ENCODE measurements around the gene SNX25.

SNX25 gene

DNA sequence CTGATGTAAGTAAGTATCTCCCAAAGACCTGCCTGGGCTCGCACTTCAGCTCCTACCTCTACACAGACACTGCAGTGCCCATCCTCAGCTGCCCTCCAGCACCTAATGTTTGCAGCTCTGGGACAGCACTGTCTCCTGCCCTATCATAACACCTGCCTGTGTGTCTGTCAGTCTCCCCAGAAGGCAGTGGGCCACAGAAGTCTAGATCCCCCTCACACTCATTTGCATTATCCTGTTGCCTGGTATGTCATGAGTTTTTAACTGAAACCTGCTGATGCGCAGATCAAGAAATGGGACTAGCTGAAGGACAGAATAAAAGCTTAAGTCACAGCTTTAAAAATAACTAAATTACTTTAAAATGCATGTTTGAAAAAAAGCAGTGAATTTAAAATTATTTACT lies 143.3 kb downstream of the SNX25 start:
- Histone ChIP-seq H3K27me3 (ENCODE audit: control insufficient read depth, low read length) (no peaks in the 10 kb centered on the region), H3K27ac (ENCODE audit: low read depth, low read length) (no peak overlapping the region), H3K4me3 (ENCODE audit: low read length) (no peak overlapping the region), H3K79me2 (ENCODE audit: control insufficient read depth, low read length) (no peaks in the 10 kb centered on the region), H3K36me3 (ENCODE audit: control insufficient read depth, low read length) (peaks cover 74% of the 10 kb centered on the region), H3F3A (ENCODE audit: control insufficient read depth, insufficient read depth) (no peaks in the 10 kb centered on the region), H3K4me2 (ENCODE audit: low read length) (no peak overlapping the region), H3K9me3 (ENCODE audit: control insufficient read depth, insufficient read depth, low read length) (no peaks in the 10 kb centered on the region), H3K9me2 (replicated peaks; ENCODE audit: control insufficient read depth, low read length) (no peaks in the 10 kb centered on the region), H3K4me1 (ENCODE audit: control insufficient read depth, low read length) (no peaks in the 10 kb centered on the region), H4K20me1 (ENCODE audit: control insufficient read depth, insufficient read depth, low read depth, low read length) (no peaks in the 10 kb centered on the region)
- TF ChIP-seq, protein P1, sequence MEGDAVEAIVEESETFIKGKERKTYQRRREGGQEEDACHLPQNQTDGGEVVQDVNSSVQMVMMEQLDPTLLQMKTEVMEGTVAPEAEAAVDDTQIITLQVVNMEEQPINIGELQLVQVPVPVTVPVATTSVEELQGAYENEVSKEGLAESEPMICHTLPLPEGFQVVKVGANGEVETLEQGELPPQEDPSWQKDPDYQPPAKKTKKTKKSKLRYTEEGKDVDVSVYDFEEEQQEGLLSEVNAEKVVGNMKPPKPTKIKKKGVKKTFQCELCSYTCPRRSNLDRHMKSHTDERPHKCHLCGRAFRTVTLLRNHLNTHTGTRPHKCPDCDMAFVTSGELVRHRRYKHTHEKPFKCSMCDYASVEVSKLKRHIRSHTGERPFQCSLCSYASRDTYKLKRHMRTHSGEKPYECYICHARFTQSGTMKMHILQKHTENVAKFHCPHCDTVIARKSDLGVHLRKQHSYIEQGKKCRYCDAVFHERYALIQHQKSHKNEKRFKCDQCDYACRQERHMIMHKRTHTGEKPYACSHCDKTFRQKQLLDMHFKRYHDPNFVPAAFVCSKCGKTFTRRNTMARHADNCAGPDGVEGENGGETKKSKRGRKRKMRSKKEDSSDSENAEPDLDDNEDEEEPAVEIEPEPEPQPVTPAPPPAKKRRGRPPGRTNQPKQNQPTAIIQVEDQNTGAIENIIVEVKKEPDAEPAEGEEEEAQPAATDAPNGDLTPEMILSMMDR (IDR thresholded peaks at IDR 0.05; ENCODE audit: low read depth, low read length, poor library complexity, severe bottlenecking) = no peak
- TF ChIP-seq EZH2phosphoT487 (IDR thresholded peaks at IDR 0.05; ENCODE audit: borderline replicate concordance, low read length) = no peak

- H3K27ac ChIP-seq (ENCODE audit: low read depth, low read length) = no peak overlapping the region
- peaks cover 55% of the 10 kb centered on the region for H3K36me3 ChIP-seq (ENCODE audit: control insufficient read depth, low read length)
Measured at GRCh38 chr4:185357211-185357610, 147.8 kb downstream of the SNX25 start.

GRCh38 chr4:185357733-185358440 lies 148.5 kb downstream of the SNX25 start:
- Histone ChIP-seq H3K4me2 (ENCODE audit: low read length) (no peak overlapping the region), H3K9me2 (replicated peaks; ENCODE audit: control insufficient read depth, low read length) (no peaks in the 10 kb centered on the region), H3F3A (ENCODE audit: control insufficient read depth, insufficient read depth) (no peaks in the 10 kb centered on the region), H3K27ac (ENCODE audit: low read depth, low read length) (no peak overlapping the region), H4K20me1 (ENCODE audit: control insufficient read depth, insufficient read depth, low read depth, low read length) (no peaks in the 10 kb centered on the region), H3K79me2 (ENCODE audit: control insufficient read depth, low read length) (no peaks in the 10 kb centered on the region), H3K36me3 (ENCODE audit: control insufficient read depth, low read length) (peaks cover 57% of the 10 kb centered on the region), H3K4me3 (ENCODE audit: low read length) (no peak overlapping the region), H3K4me1 (ENCODE audit: control insufficient read depth, low read length) (no peaks in the 10 kb centered on the region), H3K27me3 (ENCODE audit: control insufficient read depth, low read length) (no peaks in the 10 kb centered on the region), H3K9me3 (ENCODE audit: control insufficient read depth, insufficient read depth, low read length) (no peaks in the 10 kb centered on the region)
- no peak for TF ChIP-seq EZH2phosphoT487 (IDR thresholded peaks at IDR 0.05; ENCODE audit: borderline replicate concordance, low read length)
- TF ChIP-seq, protein P1 (IDR thresholded peaks at IDR 0.05; ENCODE audit: low read depth, low read length, poor library complexity, severe bottlenecking) = no peak

More at GRCh38 chr4:185357211-185357610, 147.8 kb downstream of the SNX25 start:
- H3F3A ChIP-seq (ENCODE audit: control insufficient read depth, insufficient read depth) = no peaks in the 10 kb centered on the region
- no peaks in the 10 kb centered on the region for H3K9me2 ChIP-seq (replicated peaks; ENCODE audit: control insufficient read depth, low read length)
- no peak overlapping the region for H3K4me2 ChIP-seq (ENCODE audit: low read length)
- no peak overlapping the region for H3K4me3 ChIP-seq (ENCODE audit: low read length)
- no peaks in the 10 kb centered on the region for H3K9me3 ChIP-seq (ENCODE audit: control insufficient read depth, insufficient read depth, low read length)
- no peaks in the 10 kb centered on the region for H3K79me2 ChIP-seq (ENCODE audit: control insufficient read depth, low read length)
- no peaks in the 10 kb centered on the region for H3K27me3 ChIP-seq (ENCODE audit: control insufficient read depth, low read length)
- H3K4me1 ChIP-seq (ENCODE audit: control insufficient read depth, low read length) = no peaks in the 10 kb centered on the region
- no peak for TF ChIP-seq EZH2phosphoT487 (IDR thresholded peaks at IDR 0.05; ENCODE audit: borderline replicate concordance, low read length)
- TF ChIP-seq, protein P1 (IDR thresholded peaks at IDR 0.05; ENCODE audit: low read depth, low read length, poor library complexity, severe bottlenecking) = no peak
- H4K20me1 ChIP-seq (ENCODE audit: control insufficient read depth, insufficient read depth, low read depth, low read length) = no peaks in the 10 kb centered on the region
